GM18498 (cell line): ENCODE measurements around the gene ZMYND19.
"Not testable (repeated sequence)": the region's sequence is repeated elsewhere in the genome, so short reads cannot be mapped to it uniquely, and the experiment has no call there.

Source experiments
- ATAC-seq: cut with Tn5 transposase; IDR thresholded peaks from one replicate; pipeline ENCODE4 v1.9.1; 2021; ENCODE audit warnings: mild to moderate bottlenecking, moderate library complexity; ENCODE audit not compliant: unreplicated experiment

ZMYND19 gene

DNA sequence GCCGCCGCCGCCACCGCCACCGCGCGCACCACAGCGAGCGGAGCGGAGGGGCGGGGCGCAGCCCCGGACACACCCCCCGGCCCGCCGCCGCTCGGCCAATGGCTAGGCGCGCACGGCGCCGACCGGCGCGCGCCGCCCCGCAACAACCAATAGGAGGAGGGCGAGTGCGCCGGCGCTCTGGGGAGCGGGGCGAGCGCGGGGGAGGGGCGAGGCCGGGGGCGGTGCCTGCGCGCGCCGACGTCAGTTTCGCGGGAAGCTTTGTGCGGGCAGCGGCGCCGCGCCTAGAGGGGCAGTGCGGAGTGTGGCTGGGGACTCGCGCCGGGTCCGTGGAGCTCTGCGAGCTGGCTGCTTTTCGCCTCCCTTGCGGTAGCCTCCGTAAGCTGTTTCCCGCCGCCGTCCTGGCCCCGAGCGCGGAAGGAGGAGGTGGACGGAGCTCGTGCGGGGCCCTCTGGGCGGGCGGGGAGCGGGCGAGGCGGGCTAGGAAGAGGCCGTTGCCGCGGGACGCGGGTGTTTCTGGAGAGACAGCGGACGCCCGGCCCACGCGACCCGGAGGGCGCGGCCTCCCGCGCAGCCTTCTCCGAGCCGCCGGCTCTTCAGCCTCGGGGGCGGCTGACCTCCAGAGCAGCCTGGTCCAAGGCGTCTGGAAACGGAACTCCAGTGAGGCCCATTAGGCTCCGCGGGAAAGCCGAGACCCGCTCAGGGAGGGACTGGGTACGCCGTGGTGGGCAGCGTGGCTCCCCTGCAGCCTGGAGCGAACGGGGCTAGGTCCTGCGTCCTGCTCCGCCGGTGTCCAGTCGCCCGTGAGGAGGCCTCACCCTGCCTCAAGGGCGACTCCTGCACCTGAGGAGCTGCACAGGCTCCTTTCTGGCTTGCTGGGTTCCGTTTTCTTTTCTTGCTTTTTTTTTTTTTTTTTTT is at the start of gene ZMYND19:
Gene ZMYND19 (minus strand): TSS at position 44 of the 915 bp plus-strand sequence. CDS start 249 bp downstream, outside the sequence.
- ATAC-seq: peak; percentile 87

DNA sequence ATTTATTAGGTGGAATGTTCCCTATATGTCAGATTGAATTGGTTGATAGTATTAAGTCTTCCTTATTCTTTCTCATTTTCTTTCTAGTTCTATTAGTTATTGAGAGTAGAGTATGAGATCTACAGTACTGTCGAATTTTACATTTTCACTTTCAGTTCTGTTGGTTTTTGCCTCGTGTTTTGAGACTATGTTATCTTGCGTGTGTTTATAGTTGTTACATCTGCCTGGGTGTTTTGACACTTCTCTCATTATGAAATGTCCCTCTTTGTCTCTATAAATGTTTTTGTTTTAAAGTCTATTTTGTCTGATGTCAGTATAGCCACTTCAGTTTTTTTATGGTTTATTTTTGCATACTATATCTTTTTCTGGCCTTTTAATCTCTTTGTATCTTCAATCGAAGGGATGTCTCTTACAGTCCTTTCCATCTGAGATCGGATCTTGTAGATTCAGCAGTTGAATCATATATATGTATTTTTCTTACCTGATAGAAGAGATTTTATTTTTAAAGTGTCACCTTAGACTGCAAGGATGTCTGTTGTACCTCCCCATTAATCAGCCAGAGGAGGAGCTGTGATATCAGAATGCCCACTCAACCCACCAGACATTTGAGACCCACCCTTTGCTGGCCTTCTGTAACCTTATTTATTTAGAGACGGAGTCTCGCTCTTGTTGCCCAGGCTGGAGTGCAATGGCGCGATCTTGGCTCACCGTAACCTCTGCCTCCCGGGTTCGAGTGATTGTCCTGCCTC is 49.2 kb upstream of the ZMYND19 start:
- peak; percentile 51 for ATAC-seq

- no peak for ATAC-seq
Observed at GRCh38 chr9:137638680-137639079, 48.4 kb upstream of the ZMYND19 start.

- ATAC-seq: no peak
Observed at GRCh38 chr9:137634016-137634415, 43.7 kb upstream of the ZMYND19 start.

DNA sequence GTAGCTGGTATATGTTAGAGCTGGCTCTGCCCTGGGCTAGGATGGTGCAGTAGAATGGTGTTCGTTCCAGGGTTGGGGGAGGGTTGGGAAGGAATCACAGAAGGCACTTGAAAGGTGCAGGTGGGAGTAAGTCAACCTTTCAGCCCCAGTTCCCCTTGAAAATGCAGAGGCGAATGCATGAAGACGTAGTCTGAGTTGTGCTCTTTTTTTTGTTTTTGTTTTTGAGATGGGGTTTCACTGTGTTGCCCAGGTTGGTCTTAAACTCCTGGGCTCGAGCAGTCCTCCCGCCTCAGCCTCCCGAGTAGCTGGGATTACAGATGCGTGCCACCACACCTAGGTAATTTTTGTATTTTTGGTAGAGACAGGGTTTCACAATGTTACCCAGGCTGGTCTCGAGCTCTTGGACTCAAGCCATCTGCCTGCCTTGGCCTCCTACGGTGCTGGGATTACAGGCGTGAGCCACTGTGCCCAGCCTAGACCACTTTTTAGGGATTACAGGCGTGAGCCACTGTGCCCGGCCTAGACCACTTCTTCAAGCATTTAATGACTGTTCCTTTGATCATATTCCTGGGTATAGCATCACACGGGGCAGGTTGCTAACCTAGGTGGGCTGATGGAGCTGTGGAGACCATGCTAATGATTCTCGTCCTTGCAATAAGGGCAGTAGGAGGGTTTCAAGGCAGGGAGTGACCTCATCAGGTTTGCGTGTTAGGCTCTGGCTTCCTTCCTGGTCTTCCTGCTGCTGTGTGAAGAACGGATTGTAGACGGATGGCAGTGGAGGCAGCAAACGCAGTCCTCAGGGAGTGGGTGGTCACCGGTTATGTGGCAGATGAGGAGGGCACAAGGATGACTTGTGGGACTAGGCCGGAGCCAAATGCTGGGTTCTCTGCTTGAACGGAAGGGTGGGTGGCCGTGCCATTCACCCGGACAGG is 42.2 kb upstream of the ZMYND19 start:
- no peak for ATAC-seq

GRCh38 chr9:137631345-137632229 is 41.3 kb upstream of the ZMYND19 start:
- no peak for ATAC-seq

GRCh38 chr9:137630679-137631078 is 40.4 kb upstream of the ZMYND19 start:
- no peak for ATAC-seq

DNA sequence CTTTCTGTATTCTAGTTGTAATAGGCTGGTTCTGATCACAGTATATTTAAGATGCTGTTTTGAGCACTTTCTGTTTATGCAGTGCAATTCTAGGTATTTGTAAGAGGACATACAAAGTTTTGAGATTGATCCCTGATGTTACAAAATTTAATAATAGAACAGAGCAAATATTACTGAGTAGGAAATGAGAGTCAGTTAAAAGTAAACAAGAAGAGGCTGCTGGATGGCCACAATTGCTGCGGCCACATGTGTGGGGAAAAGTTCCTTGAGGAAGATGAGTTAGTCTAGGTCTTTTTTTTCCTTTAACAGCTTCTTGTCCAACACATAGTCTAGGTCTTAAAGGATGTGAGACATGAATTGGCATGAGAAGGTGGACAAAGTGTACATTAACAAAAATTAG is 39.8 kb upstream of the ZMYND19 start:
- ATAC-seq: no peak

GRCh38 chr9:137627406-137627805 is 37.1 kb upstream of the ZMYND19 start:
- ATAC-seq: not testable (repeated sequence)

- ATAC-seq: no peak
Observed at GRCh38 chr9:137626464-137626863, 36.2 kb upstream of the ZMYND19 start.

GRCh38 chr9:137622211-137622610 is 31.9 kb upstream of the ZMYND19 start:
- not testable (repeated sequence) for ATAC-seq

- ATAC-seq: no peak
Observed at GRCh38 chr9:137621131-137621757, 30.9 kb upstream of the ZMYND19 start.

DNA sequence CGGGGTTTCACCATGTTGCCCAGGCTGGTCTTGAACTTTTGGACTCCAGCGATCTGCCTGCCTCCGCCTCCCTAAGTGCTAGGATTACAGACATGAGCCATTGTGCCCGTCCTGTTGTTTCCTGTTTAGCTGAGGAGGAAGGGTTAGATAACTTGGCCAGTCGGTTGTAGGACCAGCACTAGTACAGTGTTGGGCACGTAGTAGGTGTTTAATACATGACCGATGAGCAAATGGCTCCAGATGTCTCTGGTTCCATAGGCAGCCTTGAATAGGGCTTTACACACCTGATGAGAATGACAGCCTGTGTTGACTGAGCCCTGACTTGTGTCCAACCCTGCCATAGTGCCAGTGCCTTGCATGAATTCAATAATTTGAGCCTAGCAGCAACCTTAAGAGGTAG is 30.3 kb upstream of the ZMYND19 start:
- ATAC-seq: no peak

- no peak for ATAC-seq
Observed at GRCh38 chr9:137620048-137620405, 29.7 kb upstream of the ZMYND19 start.

DNA sequence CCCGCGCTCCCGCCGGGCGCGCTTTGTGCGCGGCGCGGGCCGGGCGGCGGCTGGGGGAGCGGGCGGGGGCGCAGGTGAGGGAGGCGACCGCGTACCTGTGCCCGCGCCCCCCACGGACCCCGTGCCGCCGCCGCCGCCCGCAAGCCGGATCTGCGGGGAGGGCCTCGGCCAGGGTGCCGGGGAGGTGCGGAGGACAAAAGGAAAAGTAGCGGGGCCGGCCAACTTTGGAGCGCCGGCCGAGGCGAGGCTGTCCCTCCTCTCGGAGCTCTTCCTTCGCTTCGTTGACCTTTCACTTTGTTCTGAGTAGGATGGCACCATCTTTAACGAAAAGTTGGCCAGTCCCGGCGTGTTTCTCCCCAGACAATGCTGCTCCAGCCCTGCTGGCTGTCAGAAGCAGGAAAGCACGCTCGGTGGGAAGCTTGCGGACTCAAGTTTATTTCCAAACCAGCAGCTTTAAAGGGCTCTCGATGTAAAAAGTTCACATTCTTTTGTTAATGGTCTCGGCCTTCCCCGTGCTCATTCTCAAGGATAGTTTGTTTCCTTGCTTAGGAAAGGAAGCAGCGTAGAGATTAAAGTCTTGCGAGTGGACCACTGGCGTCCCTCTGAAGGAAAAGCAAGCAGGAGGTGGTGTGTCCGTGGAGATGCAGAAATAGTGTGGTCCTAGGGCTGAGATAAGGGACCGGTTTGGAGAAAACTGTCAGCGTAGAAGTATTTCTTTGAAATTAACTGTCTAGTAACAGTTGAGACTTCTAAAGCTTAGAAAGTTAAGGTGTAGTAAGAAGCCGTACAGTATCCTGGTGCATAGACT is 29.1 kb upstream of the ZMYND19 start:
- ATAC-seq: peak; percentile 11

GRCh38 chr9:137618105-137619067 is 28.1 kb upstream of the ZMYND19 start, which contains the start of gene EHMT1:
TSS of gene EHMT1 (plus strand) at chr9:137619005. CDS start at chr9:137619029, 24 bp downstream.
- peak; percentile 83 for ATAC-seq

DNA sequence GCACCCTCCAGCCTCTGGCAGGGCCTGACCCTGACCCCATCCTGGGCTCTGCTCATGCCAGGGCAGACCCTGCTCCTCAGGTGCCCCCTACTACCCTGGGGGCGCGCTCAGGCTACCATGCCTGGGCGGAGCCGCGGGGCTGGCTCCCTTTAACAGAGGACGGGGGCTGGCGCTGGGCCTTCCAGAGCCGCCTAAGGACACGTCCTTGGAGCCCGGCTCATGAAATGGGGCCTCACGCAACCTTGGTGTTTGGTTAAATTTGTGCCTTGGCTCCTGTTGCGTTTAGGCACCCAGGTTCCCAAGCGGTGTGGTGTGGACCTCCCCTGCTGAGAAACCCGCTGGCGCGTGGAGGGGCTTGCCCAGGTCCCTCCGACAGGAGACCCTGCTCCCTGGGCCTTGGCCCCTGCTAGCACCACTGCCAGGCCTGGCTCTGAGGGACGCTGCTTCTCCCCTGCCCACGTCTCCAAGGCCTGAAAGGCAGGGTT is 25.1 kb upstream of the ZMYND19 start:
- no peak for ATAC-seq
